Lower leg skin (tissue), 3 donors: Measurements from ENCODE around the gene ADCK1.

Experiments used
- POLR2A ChIP-seq, 2 donors: fragments of 450-650 bp; IDR thresholded peaks; one replicate each; pipeline ENCODE4 v1.6.1; 2016 to 2017; ENCODE audit warnings: antibody characterized with exemption in 2 of 2, mild to moderate bottlenecking in 1 of 2, moderate library complexity in 1 of 2
- TF ChIP-seq, protein P1 (sequence below), 3 donors: fragments of 450-650 bp; IDR thresholded peaks; one replicate each; pipeline ENCODE4 v1.5.1; 2016; ENCODE audit warnings: antibody characterized with exemption in 3 of 3, mild to moderate bottlenecking in 3 of 3, moderate library complexity in 2 of 3

DNA sequence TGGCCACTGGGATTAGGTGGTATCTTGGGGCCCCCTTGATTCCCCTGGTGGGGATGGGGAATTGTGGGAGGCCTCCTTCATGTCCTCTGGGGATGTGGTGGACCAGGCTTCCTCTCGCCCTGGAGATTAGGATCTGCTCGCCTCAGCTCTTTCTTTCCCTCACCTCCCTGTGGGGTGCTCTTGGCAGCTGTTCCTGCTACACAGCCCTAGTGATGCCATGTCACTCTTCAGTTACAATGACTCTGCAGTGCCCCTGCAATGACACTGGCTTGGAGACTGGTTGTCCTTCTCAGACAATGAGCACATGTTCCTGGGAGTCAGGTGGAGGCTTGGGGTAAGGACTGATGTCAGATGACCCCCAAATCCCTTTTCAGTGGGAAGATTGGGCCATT, 83.9 kb downstream of the ADCK1 start:
- TF ChIP-seq, protein P1, sequence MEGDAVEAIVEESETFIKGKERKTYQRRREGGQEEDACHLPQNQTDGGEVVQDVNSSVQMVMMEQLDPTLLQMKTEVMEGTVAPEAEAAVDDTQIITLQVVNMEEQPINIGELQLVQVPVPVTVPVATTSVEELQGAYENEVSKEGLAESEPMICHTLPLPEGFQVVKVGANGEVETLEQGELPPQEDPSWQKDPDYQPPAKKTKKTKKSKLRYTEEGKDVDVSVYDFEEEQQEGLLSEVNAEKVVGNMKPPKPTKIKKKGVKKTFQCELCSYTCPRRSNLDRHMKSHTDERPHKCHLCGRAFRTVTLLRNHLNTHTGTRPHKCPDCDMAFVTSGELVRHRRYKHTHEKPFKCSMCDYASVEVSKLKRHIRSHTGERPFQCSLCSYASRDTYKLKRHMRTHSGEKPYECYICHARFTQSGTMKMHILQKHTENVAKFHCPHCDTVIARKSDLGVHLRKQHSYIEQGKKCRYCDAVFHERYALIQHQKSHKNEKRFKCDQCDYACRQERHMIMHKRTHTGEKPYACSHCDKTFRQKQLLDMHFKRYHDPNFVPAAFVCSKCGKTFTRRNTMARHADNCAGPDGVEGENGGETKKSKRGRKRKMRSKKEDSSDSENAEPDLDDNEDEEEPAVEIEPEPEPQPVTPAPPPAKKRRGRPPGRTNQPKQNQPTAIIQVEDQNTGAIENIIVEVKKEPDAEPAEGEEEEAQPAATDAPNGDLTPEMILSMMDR (IDR thresholded peaks at IDR 0.05): no peak
- TF ChIP-seq POLR2A (IDR thresholded peaks at IDR 0.05): no peak
